ENCODE measurements around the gene VPS33B.

- no peak for TF ChIP-seq CTCF (conservative IDR thresholded peaks at IDR 0.05; ENCODE audit: low read depth in 2 of 2)
- TF ChIP-seq EZH2 (IDR thresholded peaks at IDR 0.05; ENCODE audit: low read depth, unreplicated experiment) = no peak
- TF ChIP-seq POLR2AphosphoS5 (IDR thresholded peaks at IDR 0.05; ENCODE audit: low read depth) = no peak
- no peak for TF ChIP-seq NANOG (IDR thresholded peaks at IDR 0.05; ENCODE audit: borderline replicate concordance)
- TF ChIP-seq REST (IDR thresholded peaks at IDR 0.05; ENCODE audit: unreplicated experiment) = no peak
- no peak for TF ChIP-seq JUNB (IDR thresholded peaks at IDR 0.05; ENCODE audit: unreplicated experiment)
- TF ChIP-seq, protein P1, sequence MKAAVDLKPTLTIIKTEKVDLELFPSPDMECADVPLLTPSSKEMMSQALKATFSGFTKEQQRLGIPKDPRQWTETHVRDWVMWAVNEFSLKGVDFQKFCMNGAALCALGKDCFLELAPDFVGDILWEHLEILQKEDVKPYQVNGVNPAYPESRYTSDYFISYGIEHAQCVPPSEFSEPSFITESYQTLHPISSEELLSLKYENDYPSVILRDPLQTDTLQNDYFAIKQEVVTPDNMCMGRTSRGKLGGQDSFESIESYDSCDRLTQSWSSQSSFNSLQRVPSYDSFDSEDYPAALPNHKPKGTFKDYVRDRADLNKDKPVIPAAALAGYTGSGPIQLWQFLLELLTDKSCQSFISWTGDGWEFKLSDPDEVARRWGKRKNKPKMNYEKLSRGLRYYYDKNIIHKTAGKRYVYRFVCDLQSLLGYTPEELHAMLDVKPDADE (IDR thresholded peaks at IDR 0.05) = no peak
- TF ChIP-seq EZH2phosphoT487 (IDR thresholded peaks at IDR 0.05; ENCODE audit: unreplicated experiment) = no peak
Observed at GRCh38 chr15:90957791-90958190, 64.6 kb downstream of the VPS33B start.

Measured in GM23338 (cell line).